Loucy (cell line): ENCODE data around the gene GNAO1.

Experiments
- H2AFZ ChIP-seq: fragments of 200-600 bp; sonication (generic); 2 replicates; pipeline ENCODE4 v1.6.0; 2016; ENCODE audit warnings: antibody characterized with exemption, mild to moderate bottlenecking, low read length, moderate library complexity
- H3F3A ChIP-seq: fragments of 200-600 bp; 2 replicates; pipeline ENCODE4 v1.6.0; 2016; ENCODE audit warnings: antibody characterized with exemption, low read depth, mild to moderate bottlenecking
- H3K27me3 ChIP-seq: fragments of 200-600 bp; sonication (generic); 2 replicates; pipeline ENCODE4 v1.6.1; 2014; ENCODE audit warnings: low read length, mild to moderate bottlenecking; ENCODE audit not compliant: insufficient read depth, poor library complexity, severe bottlenecking
- H3K36me3 ChIP-seq: fragments of 200-600 bp; sonication (generic); 2 replicates; pipeline ENCODE4 v1.6.1; 2016; ENCODE audit warnings: low read length; ENCODE audit not compliant: insufficient read depth
- H3K4me1 ChIP-seq: fragments of 200-600 bp; sonication (generic); 2 replicates; pipeline ENCODE4 v1.5.1; 2014; ENCODE audit warnings: low read length, mild to moderate bottlenecking; ENCODE audit not compliant: insufficient read depth, poor library complexity, severe bottlenecking
- H3K4me2 ChIP-seq: fragments of 200-600 bp; sonication (generic); 2 replicates; pipeline ENCODE4 v1.6.0; 2014; ENCODE audit warnings: antibody characterized with exemption, low read length, low read depth, mild to moderate bottlenecking; ENCODE audit not compliant: poor library complexity, severe bottlenecking
- H3K4me3 ChIP-seq: fragments of 200-600 bp; sonication (generic); 2 replicates; pipeline ENCODE4 v1.5.1; 2014; ENCODE audit warnings: low read length, mild to moderate bottlenecking, mixed read lengths; ENCODE audit not compliant: poor library complexity, severe bottlenecking
- H3K79me2 ChIP-seq: fragments of 200-600 bp; sonication (generic); 2 replicates; pipeline ENCODE4 v1.6.1; 2014; ENCODE audit warnings: low read length; ENCODE audit not compliant: insufficient read depth
- H3K9ac ChIP-seq: fragments of 200-600 bp; sonication (generic); 2 replicates; pipeline ENCODE4 v1.6.0; 2014; ENCODE audit warnings: mild to moderate bottlenecking, low read depth, low read length, moderate library complexity; ENCODE audit not compliant: poor library complexity, severe bottlenecking
- H3K9me2 ChIP-seq: fragments of 200-600 bp; sonication (generic); replicated peaks from 2 replicates; pipeline ENCODE4 v1.6.1; 2016; ENCODE audit warnings: low read depth, low read length, mixed read lengths
- H3K9me3 ChIP-seq: fragments of 200-600 bp; sonication (generic); 2 replicates; pipeline ENCODE4 v1.6.1; 2014; ENCODE audit warnings: mild to moderate bottlenecking, antibody characterized with exemption, low read length, low read depth; ENCODE audit not compliant: insufficient read depth
- H4K20me1 ChIP-seq: fragments of 200-600 bp; sonication (generic); 2 replicates; pipeline ENCODE4 v1.6.0; 2014; ENCODE audit warnings: antibody characterized with exemption, low read length, mild to moderate bottlenecking; ENCODE audit not compliant: insufficient read depth, poor library complexity, severe bottlenecking
- EZH2phosphoT487 ChIP-seq: fragments of 200-600 bp; IDR thresholded peaks from 2 replicates; pipeline ENCODE4 v1.6.1; 2018; ENCODE audit warnings: antibody characterized with exemption, mild to moderate bottlenecking, moderate library complexity, borderline replicate concordance
- TF ChIP-seq, protein P1 (sequence below): fragments of 200-600 bp; sonication (generic); conservative IDR thresholded peaks from 2 replicates; pipeline ENCODE4 v1.5.1; 2014; ENCODE audit warnings: mild to moderate bottlenecking, antibody characterized with exemption, low read length

The GNAO1 gene

DNA sequence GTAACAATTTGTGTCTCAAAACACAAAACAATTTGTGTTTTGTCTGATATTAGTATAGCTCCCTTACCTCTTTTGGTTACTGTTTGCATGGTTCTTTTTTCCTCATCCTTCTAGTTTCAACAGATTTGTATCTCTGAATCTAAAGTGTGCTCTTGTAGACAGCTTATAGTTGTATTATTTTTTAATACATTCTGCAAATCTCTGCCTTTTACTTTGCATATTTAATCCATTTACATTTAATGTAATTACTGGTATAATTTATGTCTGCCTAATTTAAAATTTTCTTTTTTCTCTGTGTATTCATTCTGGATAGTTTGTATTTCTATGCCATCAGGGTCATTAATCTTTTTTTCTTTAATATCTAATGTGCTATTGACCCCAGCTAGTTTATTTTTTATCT lies 9.9 kb upstream of the GNAO1 start:
- H3K79me2 ChIP-seq: no peaks in the 10 kb centered on the region
- TF ChIP-seq, protein P1, sequence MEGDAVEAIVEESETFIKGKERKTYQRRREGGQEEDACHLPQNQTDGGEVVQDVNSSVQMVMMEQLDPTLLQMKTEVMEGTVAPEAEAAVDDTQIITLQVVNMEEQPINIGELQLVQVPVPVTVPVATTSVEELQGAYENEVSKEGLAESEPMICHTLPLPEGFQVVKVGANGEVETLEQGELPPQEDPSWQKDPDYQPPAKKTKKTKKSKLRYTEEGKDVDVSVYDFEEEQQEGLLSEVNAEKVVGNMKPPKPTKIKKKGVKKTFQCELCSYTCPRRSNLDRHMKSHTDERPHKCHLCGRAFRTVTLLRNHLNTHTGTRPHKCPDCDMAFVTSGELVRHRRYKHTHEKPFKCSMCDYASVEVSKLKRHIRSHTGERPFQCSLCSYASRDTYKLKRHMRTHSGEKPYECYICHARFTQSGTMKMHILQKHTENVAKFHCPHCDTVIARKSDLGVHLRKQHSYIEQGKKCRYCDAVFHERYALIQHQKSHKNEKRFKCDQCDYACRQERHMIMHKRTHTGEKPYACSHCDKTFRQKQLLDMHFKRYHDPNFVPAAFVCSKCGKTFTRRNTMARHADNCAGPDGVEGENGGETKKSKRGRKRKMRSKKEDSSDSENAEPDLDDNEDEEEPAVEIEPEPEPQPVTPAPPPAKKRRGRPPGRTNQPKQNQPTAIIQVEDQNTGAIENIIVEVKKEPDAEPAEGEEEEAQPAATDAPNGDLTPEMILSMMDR: no peak
- TF ChIP-seq EZH2phosphoT487: no peak

DNA sequence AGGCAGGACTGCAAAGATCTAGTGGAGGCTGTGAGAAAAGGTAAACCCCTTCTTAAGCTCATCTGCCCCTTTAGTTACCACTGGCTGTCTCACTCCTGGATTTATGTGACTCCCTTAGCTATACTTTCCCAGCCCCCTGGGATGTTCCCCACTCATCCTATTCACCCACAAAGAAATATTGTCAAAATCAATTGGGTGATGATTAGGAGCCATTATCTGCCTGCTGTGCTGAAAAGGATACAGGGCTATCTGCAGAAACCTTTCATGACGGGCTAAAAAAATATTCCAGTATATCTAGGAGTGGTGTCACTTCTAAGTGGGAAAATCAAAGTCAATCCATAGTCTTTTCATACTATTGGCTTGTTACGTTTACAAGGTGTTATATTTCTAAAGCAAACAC lies 8.0 kb upstream of the GNAO1 start:
- H3K9me3 ChIP-seq: 0 out of 2 replicates have a peak, but pooled peaks cover 10% of the 10 kb centered on the region
- peaks cover under 1% of the 10 kb centered on the region for H3K27me3 ChIP-seq
- H3K79me2 ChIP-seq: no peaks in the 10 kb centered on the region
- no peaks in the 10 kb centered on the region for H4K20me1 ChIP-seq
- no peaks in the 10 kb centered on the region for H3K4me1 ChIP-seq
- no peaks in the 10 kb centered on the region for H3F3A ChIP-seq
- no peak for TF ChIP-seq EZH2phosphoT487
- TF ChIP-seq, protein P1: no peak
- H3K9me2 ChIP-seq: 0 out of 2 replicates have a peak, but pooled peaks cover 4% of the 10 kb centered on the region
- H3K4me3 ChIP-seq: no peak overlapping the region
- H3K4me2 ChIP-seq: no peak overlapping the region
- H3K36me3 ChIP-seq: no peaks in the 10 kb centered on the region
- H2AFZ ChIP-seq: no peak overlapping the region
- H3K9ac ChIP-seq: no peak overlapping the region

More for the DNA sequence above, 9.9 kb upstream of the GNAO1 start:
- H3K36me3 ChIP-seq: no peaks in the 10 kb centered on the region
- H3K4me2 ChIP-seq: no peak overlapping the region
- H3K9ac ChIP-seq: no peak overlapping the region
- no peaks in the 10 kb centered on the region for H4K20me1 ChIP-seq
- no peak overlapping the region for H2AFZ ChIP-seq
- H3K9me2 ChIP-seq: 0 out of 2 replicates have a peak, but pooled peaks cover 4% of the 10 kb centered on the region
- no peaks in the 10 kb centered on the region for H3F3A ChIP-seq
- H3K4me1 ChIP-seq: no peaks in the 10 kb centered on the region
- 0 out of 2 replicates have a peak, but pooled peaks cover 10% of the 10 kb centered on the region for H3K9me3 ChIP-seq
- H3K4me3 ChIP-seq: no peak overlapping the region
- no peaks in the 10 kb centered on the region for H3K27me3 ChIP-seq

DNA sequence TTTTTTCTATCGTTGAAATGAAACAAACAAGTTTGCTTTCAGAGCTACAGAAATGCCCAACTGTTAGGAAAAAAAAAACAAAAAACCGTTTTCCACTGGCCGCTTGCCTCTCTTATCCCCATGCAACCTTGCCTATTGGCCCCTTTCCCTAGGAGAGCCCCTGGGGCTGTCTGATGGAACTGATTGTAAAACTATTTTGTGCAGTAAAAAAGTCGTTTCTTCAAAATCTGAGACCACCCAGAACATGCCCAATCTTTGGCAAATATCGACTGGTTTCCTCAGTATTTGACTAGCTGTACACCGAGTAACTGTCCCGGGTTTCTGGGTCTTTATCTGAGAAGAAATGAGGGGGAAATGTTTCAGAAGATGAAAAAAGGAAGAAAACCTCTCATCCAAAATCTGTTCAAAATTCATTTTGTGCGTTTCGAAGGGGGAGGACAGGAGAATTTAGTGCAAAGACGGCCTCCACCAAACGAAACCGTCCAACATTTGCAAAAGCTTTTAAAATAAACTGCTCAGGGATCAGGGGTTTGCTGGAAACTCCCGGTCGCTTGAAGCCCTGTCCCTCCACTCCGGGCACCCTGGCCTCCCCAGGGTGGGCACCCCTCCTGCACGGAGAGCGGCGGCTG lies 1.1 kb upstream of the GNAO1 start:
- H3K4me3 ChIP-seq: no peak overlapping the region
- no peaks in the 10 kb centered on the region for H3K4me1 ChIP-seq
- peaks cover 25% of the 10 kb centered on the region for H3K27me3 ChIP-seq
- no peak overlapping the region for H3K9ac ChIP-seq
- H2AFZ ChIP-seq: no peak overlapping the region
- no peaks in the 10 kb centered on the region for H3K9me3 ChIP-seq
- H3K4me2 ChIP-seq: no peak overlapping the region
- H3F3A ChIP-seq: no peaks in the 10 kb centered on the region
- H3K9me2 ChIP-seq: no peaks in the 10 kb centered on the region
- no peaks in the 10 kb centered on the region for H4K20me1 ChIP-seq
- H3K79me2 ChIP-seq: no peaks in the 10 kb centered on the region
- no peak for TF ChIP-seq EZH2phosphoT487
- TF ChIP-seq, protein P1: no peak
- no peaks in the 10 kb centered on the region for H3K36me3 ChIP-seq
